Measurements from ENCODE around the gene CNOT3.

CNOT3 gene

DNA sequence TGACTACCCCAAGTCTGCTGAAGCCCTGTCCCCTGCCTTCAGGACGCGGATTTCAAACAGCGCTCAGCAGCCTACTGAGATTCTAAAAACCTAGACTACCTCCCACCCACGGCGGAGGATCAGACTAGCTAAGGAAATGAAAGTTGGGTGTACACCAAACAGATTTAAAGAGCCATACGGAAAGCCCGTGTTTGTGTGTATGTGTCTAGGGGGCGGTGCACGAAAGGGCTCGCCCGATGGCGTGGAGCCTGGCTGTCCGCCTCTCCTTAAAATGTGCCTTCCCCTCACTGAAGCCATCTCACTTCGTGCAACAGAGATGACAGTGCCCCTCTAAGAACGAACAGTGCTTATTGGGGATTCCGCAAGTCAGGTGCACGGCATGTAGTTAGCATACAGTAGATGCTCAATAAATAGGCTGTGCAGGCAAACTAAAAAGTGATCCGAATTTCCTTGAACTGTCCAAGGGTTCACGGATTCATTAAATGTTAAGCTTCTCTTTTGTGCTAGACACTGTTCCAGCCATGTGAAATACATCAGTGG lies 21.3 kb downstream of the CNOT3 start:
- H3K4me1 ChIP-seq (ENCODE audit: control insufficient read depth in 2 of 2, insufficient read depth in 2 of 2, low read length in 2 of 2): peaks cover 37% of the 10 kb centered on the region in 2 donors
- H3K4me3 ChIP-seq (ENCODE audit: low read length in 2 of 2): peak overlapping the region; percentile 82 to 97
- H3K27me3 ChIP-seq (ENCODE audit: control insufficient read depth in 2 of 2, insufficient read depth in 2 of 2, low read length in 2 of 2): no peaks in the 10 kb centered on the region
- peaks cover 31 to 38% of the 10 kb centered on the region in 2 donors for H3K36me3 ChIP-seq (ENCODE audit: control insufficient read depth in 2 of 2, insufficient read depth in 2 of 2, low read length in 2 of 2)
- H3K9me3 ChIP-seq (ENCODE audit: control insufficient read depth in 2 of 2, low read length in 2 of 2): no peaks in the 10 kb centered on the region
- peak overlapping the region; percentile 84 to 90 for H3K9ac ChIP-seq (ENCODE audit: low read depth in 1 of 2, low read length in 2 of 2)
- H3K27ac ChIP-seq (ENCODE audit: low read depth in 2 of 2, low read length in 2 of 2): peak overlapping the region; percentile 96 to 98

GRCh38 chr19:54159352-54160181 lies 22.0 kb downstream of the CNOT3 start, which contains the start of gene LENG1:
TSS of gene LENG1 (minus strand) at chr19:54159721. CDS start at chr19:54159695, 26 bp downstream.
- Histone ChIP-seq H3K27ac (ENCODE audit: low read depth in 2 of 2, low read length in 2 of 2) (peak within 1 kb of the TSS; percentile 96 to 98), H3K4me1 (ENCODE audit: control insufficient read depth in 2 of 2, insufficient read depth in 2 of 2, low read length in 2 of 2) (peaks cover 42 to 44% of the 10 kb centered on the region in 2 donors)

DNA sequence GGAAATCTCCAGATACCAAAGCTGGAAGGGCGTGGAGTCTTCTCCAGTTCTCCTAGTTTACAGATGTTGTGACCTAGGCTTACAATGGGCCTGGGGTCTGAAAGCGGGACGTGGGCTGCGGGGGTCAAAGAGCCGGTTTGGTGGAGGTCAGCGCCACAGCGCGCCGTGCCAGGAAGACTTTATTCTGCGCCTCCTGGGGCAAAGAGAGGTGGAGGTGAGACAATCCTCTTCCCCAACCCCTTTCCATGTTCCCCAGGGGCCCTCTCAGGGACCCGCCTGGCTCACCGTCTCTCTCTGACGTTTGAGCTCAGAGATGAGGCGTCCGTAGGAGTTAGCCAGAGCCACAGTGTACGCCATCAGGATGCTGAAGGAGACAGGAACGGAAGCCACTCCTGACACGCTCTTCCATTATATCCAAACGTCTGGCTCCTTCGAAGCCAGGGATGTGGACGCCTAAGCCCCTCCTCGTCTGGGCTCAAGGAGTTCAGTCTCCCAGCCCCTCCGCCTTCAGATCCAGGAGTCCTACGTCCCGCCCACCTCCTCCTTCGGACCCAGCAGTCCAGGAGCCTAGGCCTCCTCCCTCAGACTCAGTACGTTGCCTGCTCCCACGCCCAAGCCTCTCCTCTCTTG lies 22.7 kb downstream of the CNOT3 start:
- Histone ChIP-seq H3K27ac (ENCODE audit: low read depth in 2 of 2, low read length in 2 of 2) (peak overlapping the region; percentile 77 to 88), H3K27me3 (ENCODE audit: control insufficient read depth in 2 of 2, insufficient read depth in 2 of 2, low read length in 2 of 2) (no peaks in the 10 kb centered on the region), H3K36me3 (ENCODE audit: control insufficient read depth in 2 of 2, insufficient read depth in 2 of 2, low read length in 2 of 2) (peaks cover 21 to 23% of the 10 kb centered on the region in 2 donors), H3K9ac (ENCODE audit: low read depth in 1 of 2, low read length in 2 of 2) (peak overlapping the region; percentile 56 to 91), H3K4me3 (ENCODE audit: low read length in 2 of 2) (peak overlapping the region; percentile 69 to 82), H3K4me1 (ENCODE audit: control insufficient read depth in 2 of 2, insufficient read depth in 2 of 2, low read length in 2 of 2) (peaks cover 44 to 45% of the 10 kb centered on the region in 2 donors), H3K9me3 (ENCODE audit: control insufficient read depth in 2 of 2, low read length in 2 of 2) (no peaks in the 10 kb centered on the region)

More at GRCh38 chr19:54159352-54160181, 22.0 kb downstream of the CNOT3 start, which contains the start of gene LENG1:
- no peaks in the 10 kb centered on the region for H3K27me3 ChIP-seq (ENCODE audit: control insufficient read depth in 2 of 2, insufficient read depth in 2 of 2, low read length in 2 of 2)
- no peaks in the 10 kb centered on the region for H3K9me3 ChIP-seq (ENCODE audit: control insufficient read depth in 2 of 2, low read length in 2 of 2)
- H3K36me3 ChIP-seq (ENCODE audit: control insufficient read depth in 2 of 2, insufficient read depth in 2 of 2, low read length in 2 of 2): peaks cover 28 to 31% of the 10 kb centered on the region in 2 donors
- H3K9ac ChIP-seq (ENCODE audit: low read depth in 1 of 2, low read length in 2 of 2): peak within 1 kb of the TSS; percentile 84 to 91
- peak within 1 kb of the TSS; percentile 82 to 97 for H3K4me3 ChIP-seq (ENCODE audit: low read length in 2 of 2)

- H3K27ac ChIP-seq (ENCODE audit: low read depth in 2 of 2, low read length in 2 of 2): peak overlapping the region; percentile 77 to 88
- H3K9me3 ChIP-seq (ENCODE audit: control insufficient read depth in 2 of 2, low read length in 2 of 2): no peaks in the 10 kb centered on the region
- H3K4me1 ChIP-seq (ENCODE audit: control insufficient read depth in 2 of 2, insufficient read depth in 2 of 2, low read length in 2 of 2): peaks cover 47 to 49% of the 10 kb centered on the region in 2 donors
- H3K27me3 ChIP-seq (ENCODE audit: control insufficient read depth in 2 of 2, insufficient read depth in 2 of 2, low read length in 2 of 2): no peaks in the 10 kb centered on the region
- H3K9ac ChIP-seq (ENCODE audit: low read depth in 1 of 2, low read length in 2 of 2): peak overlapping the region in 1 of 2 donors; percentile 56
- peaks cover 18 to 19% of the 10 kb centered on the region in 2 donors for H3K36me3 ChIP-seq (ENCODE audit: control insufficient read depth in 2 of 2, insufficient read depth in 2 of 2, low read length in 2 of 2)
- H3K4me3 ChIP-seq (ENCODE audit: low read length in 2 of 2): peak overlapping the region; percentile 69 to 82
Observed at GRCh38 chr19:54160854-54161253, 23.3 kb downstream of the CNOT3 start.

- peaks cover 47 to 49% of the 10 kb centered on the region in 2 donors for H3K4me1 ChIP-seq (ENCODE audit: control insufficient read depth in 2 of 2, insufficient read depth in 2 of 2, low read length in 2 of 2)
- H3K4me3 ChIP-seq (ENCODE audit: low read length in 2 of 2): peak overlapping the region; percentile 54 to 70
- no peaks in the 10 kb centered on the region for H3K9me3 ChIP-seq (ENCODE audit: control insufficient read depth in 2 of 2, low read length in 2 of 2)
- peaks cover 4 to 5% of the 10 kb centered on the region in 2 donors for H3K36me3 ChIP-seq (ENCODE audit: control insufficient read depth in 2 of 2, insufficient read depth in 2 of 2, low read length in 2 of 2)
- peak overlapping the region; percentile 52 to 59 for H3K9ac ChIP-seq (ENCODE audit: low read depth in 1 of 2, low read length in 2 of 2)
- no peaks in the 10 kb centered on the region for H3K27me3 ChIP-seq (ENCODE audit: control insufficient read depth in 2 of 2, insufficient read depth in 2 of 2, low read length in 2 of 2)
- peak overlapping the region; percentile 80 to 89 for H3K27ac ChIP-seq (ENCODE audit: low read depth in 2 of 2, low read length in 2 of 2)
Observed at GRCh38 chr19:54162241-54162805, 24.8 kb downstream of the CNOT3 start.

DNA sequence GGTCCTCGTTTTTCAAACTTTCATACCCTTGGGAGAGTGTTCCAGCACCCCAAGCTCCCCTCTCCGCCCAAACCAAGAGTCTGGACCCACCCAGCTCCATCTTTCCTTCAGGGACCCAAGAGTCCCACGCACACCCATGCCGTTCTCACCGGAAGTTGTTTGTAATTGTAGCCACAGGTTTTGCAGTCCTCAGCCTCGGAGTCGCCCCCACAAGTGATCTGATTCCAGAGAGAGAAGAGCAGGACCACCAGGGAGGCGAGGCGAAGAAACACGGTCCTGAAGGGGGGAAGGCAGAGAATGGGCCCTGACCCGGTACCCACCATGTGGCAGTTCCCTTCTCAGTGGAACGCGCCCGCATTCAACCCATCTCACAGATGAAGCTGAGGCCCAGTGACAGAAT lies 25.3 kb downstream of the CNOT3 start:
- Histone ChIP-seq H3K27ac (ENCODE audit: low read depth in 2 of 2, low read length in 2 of 2) (peak overlapping the region; percentile 80 to 89), H3K9ac (ENCODE audit: low read depth in 1 of 2, low read length in 2 of 2) (peak overlapping the region; percentile 52 to 59), H3K27me3 (ENCODE audit: control insufficient read depth in 2 of 2, insufficient read depth in 2 of 2, low read length in 2 of 2) (no peaks in the 10 kb centered on the region), H3K36me3 (ENCODE audit: control insufficient read depth in 2 of 2, insufficient read depth in 2 of 2, low read length in 2 of 2) (peaks cover 2 to 3% of the 10 kb centered on the region in 2 donors), H3K4me3 (ENCODE audit: low read length in 2 of 2) (peak overlapping the region; percentile 54 to 70), H3K4me1 (ENCODE audit: control insufficient read depth in 2 of 2, insufficient read depth in 2 of 2, low read length in 2 of 2) (peaks cover 47 to 49% of the 10 kb centered on the region in 2 donors), H3K9me3 (ENCODE audit: control insufficient read depth in 2 of 2, low read length in 2 of 2) (no peaks in the 10 kb centered on the region)

DNA sequence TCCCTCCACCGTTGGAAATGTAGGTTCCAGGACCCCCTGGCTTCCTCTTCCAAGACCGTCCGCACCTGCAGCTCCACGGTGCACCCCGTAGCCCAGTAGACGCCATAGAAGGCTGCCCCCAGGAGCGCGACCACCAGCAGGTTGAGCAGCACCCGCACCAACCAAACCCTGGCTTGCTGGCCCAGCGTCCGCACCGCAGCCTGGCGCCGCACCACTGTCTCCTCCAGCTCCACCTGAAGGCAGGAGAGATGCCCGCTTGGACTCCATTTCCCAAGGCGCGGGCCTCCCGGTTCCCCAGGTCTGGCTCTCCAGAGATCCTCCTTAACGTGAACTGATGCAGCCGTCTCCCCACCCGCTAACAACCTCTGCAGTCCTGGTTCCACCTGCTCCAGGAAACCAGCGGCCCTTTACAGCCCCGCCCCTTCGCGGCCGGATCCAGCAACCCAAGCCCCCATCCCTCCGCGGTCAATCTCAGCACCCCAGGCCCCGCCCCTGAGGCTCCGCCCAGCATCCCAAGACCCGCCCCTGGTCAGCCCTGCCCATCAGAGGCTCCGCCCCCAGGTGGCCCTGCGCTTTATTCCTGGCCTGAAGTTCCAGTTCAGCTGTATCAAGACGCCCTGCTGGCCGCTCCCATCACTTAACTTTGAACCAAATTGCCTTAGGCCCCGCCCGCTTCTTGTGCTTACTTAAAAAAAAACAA lies 27.0 kb downstream of the CNOT3 start:
- Histone ChIP-seq H3K4me1 (ENCODE audit: control insufficient read depth in 2 of 2, insufficient read depth in 2 of 2, low read length in 2 of 2) (peaks cover 37 to 40% of the 10 kb centered on the region in 2 donors), H3K4me3 (ENCODE audit: low read length in 2 of 2) (peak overlapping the region in 1 of 2 donors; percentile 54)

DNA sequence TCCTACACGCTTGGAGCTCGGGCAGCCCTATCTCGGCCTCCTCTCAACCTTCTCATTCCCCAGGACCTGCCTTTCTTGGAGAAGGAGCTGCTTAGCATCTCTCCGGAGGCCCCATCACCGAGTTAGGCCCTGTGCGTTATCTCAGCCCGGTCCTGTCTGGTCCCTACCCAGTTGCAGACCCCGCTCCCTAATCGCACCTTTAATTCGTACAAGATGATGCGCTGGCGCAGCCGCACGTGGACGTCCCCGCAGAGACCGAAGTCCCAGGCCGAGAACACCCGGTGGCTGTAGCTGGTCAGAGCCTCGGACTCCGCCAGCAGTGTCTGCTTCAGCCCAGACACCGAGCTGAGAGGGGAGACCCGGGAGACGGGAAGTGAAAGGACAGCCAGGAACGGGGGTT lies 27.7 kb downstream of the CNOT3 start:
- Histone ChIP-seq H3K27ac (ENCODE audit: low read depth in 2 of 2, low read length in 2 of 2) (peak overlapping the region in 1 of 2 donors; percentile 43), H3K9ac (ENCODE audit: low read depth in 1 of 2, low read length in 2 of 2) (no peak overlapping the region), H3K4me3 (ENCODE audit: low read length in 2 of 2) (no peak overlapping the region), H3K9me3 (ENCODE audit: control insufficient read depth in 2 of 2, low read length in 2 of 2) (no peaks in the 10 kb centered on the region), H3K27me3 (ENCODE audit: control insufficient read depth in 2 of 2, insufficient read depth in 2 of 2, low read length in 2 of 2) (no peaks in the 10 kb centered on the region), H3K36me3 (ENCODE audit: control insufficient read depth in 2 of 2, insufficient read depth in 2 of 2, low read length in 2 of 2) (no peaks in the 10 kb centered on the region), H3K4me1 (ENCODE audit: control insufficient read depth in 2 of 2, insufficient read depth in 2 of 2, low read length in 2 of 2) (peaks cover 33 to 37% of the 10 kb centered on the region in 2 donors)

More for the DNA sequence above, 27.0 kb downstream of the CNOT3 start:
- Histone ChIP-seq H3K36me3 (ENCODE audit: control insufficient read depth in 2 of 2, insufficient read depth in 2 of 2, low read length in 2 of 2) (no peaks in the 10 kb centered on the region), H3K27ac (ENCODE audit: low read depth in 2 of 2, low read length in 2 of 2) (peak overlapping the region in 1 of 2 donors; percentile 63), H3K9ac (ENCODE audit: low read depth in 1 of 2, low read length in 2 of 2) (peak overlapping the region in 1 of 2 donors; percentile 12), H3K27me3 (ENCODE audit: control insufficient read depth in 2 of 2, insufficient read depth in 2 of 2, low read length in 2 of 2) (no peaks in the 10 kb centered on the region), H3K9me3 (ENCODE audit: control insufficient read depth in 2 of 2, low read length in 2 of 2) (no peaks in the 10 kb centered on the region)

GRCh38 chr19:54168174-54168917 lies 30.8 kb downstream of the CNOT3 start:
- Histone ChIP-seq H3K27me3 (ENCODE audit: control insufficient read depth in 2 of 2, insufficient read depth in 2 of 2, low read length in 2 of 2) (no peaks in the 10 kb centered on the region), H3K9ac (ENCODE audit: low read depth in 1 of 2, low read length in 2 of 2) (no peak overlapping the region), H3K36me3 (ENCODE audit: control insufficient read depth in 2 of 2, insufficient read depth in 2 of 2, low read length in 2 of 2) (no peaks in the 10 kb centered on the region), H3K27ac (ENCODE audit: low read depth in 2 of 2, low read length in 2 of 2) (no peak overlapping the region), H3K4me3 (ENCODE audit: low read length in 2 of 2) (no peak overlapping the region), H3K4me1 (ENCODE audit: control insufficient read depth in 2 of 2, insufficient read depth in 2 of 2, low read length in 2 of 2) (peaks cover 13 to 19% of the 10 kb centered on the region in 2 donors), H3K9me3 (ENCODE audit: control insufficient read depth in 2 of 2, low read length in 2 of 2) (no peaks in the 10 kb centered on the region)
